A549 (cell line): ENCODE measurements around the gene HRH2.

Experiments used
- CBX2 ChIP-seq: fragments of 200-600 bp; sonication (generic); IDR thresholded peaks from 2 replicates; pipeline ENCODE4 v1.6.1; 2016; ENCODE audit warnings: low read depth, mild to moderate bottlenecking, borderline replicate concordance
- CEBPB ChIP-seq, 2 experiments: fragments of >200 bp in 1 of 2; sonication (Bioruptor Twin) in 1 of 2; formaldehyde crosslinking in 1 of 2; IDR thresholded peaks; 2 replicates each; pipeline ENCODE4 v1.6.1; 2012 to 2016
- EP300 ChIP-seq, 2 experiments: fragments of >200 bp; sonication (Bioruptor Twin); formaldehyde crosslinking; IDR thresholded peaks; 2 replicates in 1 of 2; 3 replicates in 1 of 2; pipeline ENCODE4 v1.6.1; 2016 to 2017
- MAFK ChIP-seq: fragments of 450-650 bp; IDR thresholded peaks from 2 replicates; pipeline ENCODE4 v1.6.1; 2014; ENCODE audit not compliant: partially characterized antibody
- NR3C1 ChIP-seq: fragments of >200 bp; sonication (Bioruptor Twin); formaldehyde crosslinking; IDR thresholded peaks from 3 replicates; pipeline ENCODE4 v1.6.1; 2017
- POLR2A ChIP-seq: IDR thresholded peaks from 2 replicates; pipeline ENCODE4 v1.6.1; 2012; ENCODE audit warnings: mild to moderate bottlenecking, low read length
- RFX5 ChIP-seq: fragments of 450-650 bp; IDR thresholded peaks from 2 replicates; pipeline ENCODE4 v1.7.1; 2014; ENCODE audit warnings: antibody characterized with exemption, mild to moderate bottlenecking, moderate library complexity
- SMC3 ChIP-seq: fragments of >200 bp; sonication (Bioruptor Twin); formaldehyde crosslinking; IDR thresholded peaks from 3 replicates; pipeline ENCODE4 v1.6.1; 2018; ENCODE audit warnings: inconsistent platforms
- TF ChIP-seq, protein P1 (sequence below): fragments of >200 bp; sonication (Bioruptor Twin); formaldehyde crosslinking; IDR thresholded peaks from 3 replicates; pipeline ENCODE4 v1.5.1; 2016
- TF ChIP-seq, protein P2 (sequence below): fragments of >200 bp; sonication (Bioruptor Twin); formaldehyde crosslinking; IDR thresholded peaks from 3 replicates; pipeline ENCODE4 v1.6.1; 2016
- TF ChIP-seq, protein P3 (sequence below): IDR thresholded peaks from 2 replicates; pipeline ENCODE4 v1.6.1; 2012

DNA sequence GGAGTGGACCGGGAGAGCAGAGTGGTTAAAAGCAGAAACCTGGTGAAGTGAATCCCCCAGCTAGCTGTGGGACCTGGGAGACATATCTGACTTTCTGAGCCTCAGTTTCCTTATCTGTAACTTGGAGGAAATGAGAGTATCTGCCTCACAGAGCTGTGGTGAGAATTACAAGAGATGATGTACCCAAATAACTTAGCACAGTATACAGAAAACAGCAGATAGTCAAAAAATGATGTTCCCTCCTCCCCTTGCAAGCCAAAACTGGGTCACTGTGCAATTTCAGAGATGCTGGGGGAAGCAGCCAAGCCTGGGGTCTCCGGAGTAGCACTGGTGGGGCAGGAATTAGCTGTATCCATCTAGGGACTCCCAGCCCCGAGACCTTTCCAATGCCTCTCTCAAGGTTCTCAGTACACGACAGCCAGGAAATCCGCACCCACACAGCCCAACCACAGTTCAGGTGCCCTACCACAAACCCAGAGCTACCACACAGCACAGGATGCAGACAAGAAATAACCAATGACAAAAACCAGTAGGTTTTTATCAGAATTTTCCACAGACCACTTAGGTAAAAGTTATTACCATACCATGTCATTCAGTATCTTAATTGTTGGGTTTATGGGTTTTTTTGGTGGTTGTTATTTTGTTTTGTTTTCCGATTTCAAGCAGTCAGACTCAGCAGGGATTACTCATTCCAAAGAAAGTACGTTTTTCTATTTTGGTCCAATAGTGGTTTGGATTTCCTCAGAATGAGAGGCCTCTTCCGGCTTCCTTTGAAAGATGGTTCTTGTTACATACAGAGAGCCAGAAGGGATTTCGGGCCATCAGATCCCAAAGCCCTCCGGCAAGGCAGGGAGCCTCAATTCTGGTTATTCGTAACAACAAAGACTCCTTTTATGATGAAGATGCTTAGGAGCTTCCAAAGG lies 4.9 kb upstream of the HRH2 start:
- no peak for TF ChIP-seq EP300 (IDR thresholded peaks at IDR 0.05)
- TF ChIP-seq CEBPB (IDR thresholded peaks at IDR 0.05): no peak
- no peak for TF ChIP-seq POLR2A
- TF ChIP-seq, protein P1, sequence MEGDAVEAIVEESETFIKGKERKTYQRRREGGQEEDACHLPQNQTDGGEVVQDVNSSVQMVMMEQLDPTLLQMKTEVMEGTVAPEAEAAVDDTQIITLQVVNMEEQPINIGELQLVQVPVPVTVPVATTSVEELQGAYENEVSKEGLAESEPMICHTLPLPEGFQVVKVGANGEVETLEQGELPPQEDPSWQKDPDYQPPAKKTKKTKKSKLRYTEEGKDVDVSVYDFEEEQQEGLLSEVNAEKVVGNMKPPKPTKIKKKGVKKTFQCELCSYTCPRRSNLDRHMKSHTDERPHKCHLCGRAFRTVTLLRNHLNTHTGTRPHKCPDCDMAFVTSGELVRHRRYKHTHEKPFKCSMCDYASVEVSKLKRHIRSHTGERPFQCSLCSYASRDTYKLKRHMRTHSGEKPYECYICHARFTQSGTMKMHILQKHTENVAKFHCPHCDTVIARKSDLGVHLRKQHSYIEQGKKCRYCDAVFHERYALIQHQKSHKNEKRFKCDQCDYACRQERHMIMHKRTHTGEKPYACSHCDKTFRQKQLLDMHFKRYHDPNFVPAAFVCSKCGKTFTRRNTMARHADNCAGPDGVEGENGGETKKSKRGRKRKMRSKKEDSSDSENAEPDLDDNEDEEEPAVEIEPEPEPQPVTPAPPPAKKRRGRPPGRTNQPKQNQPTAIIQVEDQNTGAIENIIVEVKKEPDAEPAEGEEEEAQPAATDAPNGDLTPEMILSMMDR: no peak
- TF ChIP-seq, protein P2, sequence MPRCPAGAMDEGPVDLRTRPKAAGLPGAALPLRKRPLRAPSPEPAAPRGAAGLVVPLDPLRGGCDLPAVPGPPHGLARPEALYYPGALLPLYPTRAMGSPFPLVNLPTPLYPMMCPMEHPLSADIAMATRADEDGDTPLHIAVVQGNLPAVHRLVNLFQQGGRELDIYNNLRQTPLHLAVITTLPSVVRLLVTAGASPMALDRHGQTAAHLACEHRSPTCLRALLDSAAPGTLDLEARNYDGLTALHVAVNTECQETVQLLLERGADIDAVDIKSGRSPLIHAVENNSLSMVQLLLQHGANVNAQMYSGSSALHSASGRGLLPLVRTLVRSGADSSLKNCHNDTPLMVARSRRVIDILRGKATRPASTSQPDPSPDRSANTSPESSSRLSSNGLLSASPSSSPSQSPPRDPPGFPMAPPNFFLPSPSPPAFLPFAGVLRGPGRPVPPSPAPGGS: no peak
- no peak for TF ChIP-seq CBX2
- no peak for TF ChIP-seq SMC3
- TF ChIP-seq RFX5: no peak
- no peak for TF ChIP-seq NR3C1
- no peak for TF ChIP-seq MAFK
- TF ChIP-seq, protein P3, sequence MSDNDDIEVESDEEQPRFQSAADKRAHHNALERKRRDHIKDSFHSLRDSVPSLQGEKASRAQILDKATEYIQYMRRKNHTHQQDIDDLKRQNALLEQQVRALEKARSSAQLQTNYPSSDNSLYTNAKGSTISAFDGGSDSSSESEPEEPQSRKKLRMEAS: no peak
